ENCODE data around the gene SHANK1.
"Not testable (repeated sequence)": the region's sequence is repeated elsewhere in the genome, so short reads cannot be mapped to it uniquely, and the experiment has no call there.

DNA sequence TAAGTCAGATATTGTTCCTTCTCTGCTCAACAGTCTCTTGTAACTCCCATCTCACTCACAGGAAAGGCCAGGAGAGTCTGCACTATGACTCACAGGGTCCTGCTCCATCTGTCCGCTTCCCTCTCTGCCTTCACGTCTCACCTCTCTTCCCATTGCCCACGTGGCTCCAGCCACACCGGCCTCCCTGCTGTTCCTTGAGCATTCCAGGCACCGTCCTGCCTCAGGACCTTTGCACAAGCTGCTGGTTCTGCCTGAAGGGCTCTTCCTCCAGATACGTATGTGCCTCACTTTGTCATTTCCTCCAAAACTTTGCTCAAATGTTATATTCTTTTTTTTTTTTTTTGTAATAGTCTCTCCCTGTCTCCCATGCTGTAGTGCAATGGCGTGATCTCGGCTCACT lies 36.6 kb upstream of the SHANK1 start:
- not testable (repeated sequence) for TF ChIP-seq GABPA (IDR thresholded peaks at IDR 0.05 in 1 of 2, conservative IDR thresholded peaks at IDR 0.05 in 1 of 2); SP1 (IDR thresholded peaks at IDR 0.05); TAF1 (conservative IDR thresholded peaks at IDR 0.05)
- TF ChIP-seq, protein P1, sequence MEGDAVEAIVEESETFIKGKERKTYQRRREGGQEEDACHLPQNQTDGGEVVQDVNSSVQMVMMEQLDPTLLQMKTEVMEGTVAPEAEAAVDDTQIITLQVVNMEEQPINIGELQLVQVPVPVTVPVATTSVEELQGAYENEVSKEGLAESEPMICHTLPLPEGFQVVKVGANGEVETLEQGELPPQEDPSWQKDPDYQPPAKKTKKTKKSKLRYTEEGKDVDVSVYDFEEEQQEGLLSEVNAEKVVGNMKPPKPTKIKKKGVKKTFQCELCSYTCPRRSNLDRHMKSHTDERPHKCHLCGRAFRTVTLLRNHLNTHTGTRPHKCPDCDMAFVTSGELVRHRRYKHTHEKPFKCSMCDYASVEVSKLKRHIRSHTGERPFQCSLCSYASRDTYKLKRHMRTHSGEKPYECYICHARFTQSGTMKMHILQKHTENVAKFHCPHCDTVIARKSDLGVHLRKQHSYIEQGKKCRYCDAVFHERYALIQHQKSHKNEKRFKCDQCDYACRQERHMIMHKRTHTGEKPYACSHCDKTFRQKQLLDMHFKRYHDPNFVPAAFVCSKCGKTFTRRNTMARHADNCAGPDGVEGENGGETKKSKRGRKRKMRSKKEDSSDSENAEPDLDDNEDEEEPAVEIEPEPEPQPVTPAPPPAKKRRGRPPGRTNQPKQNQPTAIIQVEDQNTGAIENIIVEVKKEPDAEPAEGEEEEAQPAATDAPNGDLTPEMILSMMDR (IDR thresholded peaks at IDR 0.05; ENCODE audit: low read depth, low read length, missing input control), result not testable (repeated sequence)

All from liver (tissue), 3 donors.